IMR-90 (cell line): ENCODE measurements around the gene CASK.

Experiments
- CEBPB ChIP-seq: IDR thresholded peaks from 2 replicates; pipeline ENCODE4 v1.6.1; 2012; ENCODE audit warnings: low read depth, low read length, improper control_type of control experiment
- CTCF ChIP-seq: conservative IDR thresholded peaks from 2 replicates; pipeline ENCODE4 v1.5.1; 2012; ENCODE audit warnings: mild to moderate bottlenecking, low read depth, low read length, improper control_type of control experiment
- MAZ ChIP-seq: IDR thresholded peaks from 2 replicates; pipeline ENCODE4 v1.6.1; 2012; ENCODE audit warnings: low read depth, mild to moderate bottlenecking, low read length, improper control_type of control experiment, moderate library complexity, borderline replicate concordance
- MXI1 ChIP-seq: IDR thresholded peaks from 2 replicates; pipeline ENCODE4 v1.6.1; 2012; ENCODE audit warnings: low read depth, mild to moderate bottlenecking, low read length, moderate library complexity, borderline replicate concordance
- POLR2A ChIP-seq: IDR thresholded peaks from 2 replicates; pipeline ENCODE4 v1.6.1; 2012; ENCODE audit warnings: mild to moderate bottlenecking, low read depth, low read length
- RAD21 ChIP-seq: IDR thresholded peaks from 2 replicates; pipeline ENCODE4 v1.6.1; 2012; ENCODE audit warnings: low read length, improper control_type of control experiment
- RCOR1 ChIP-seq: IDR thresholded peaks from 2 replicates; pipeline ENCODE4 v1.6.1; 2012; ENCODE audit warnings: mild to moderate bottlenecking, low read length, improper control_type of control experiment; ENCODE audit not compliant: insufficient replicate concordance
- SMC3 ChIP-seq: fragments of 150-350 bp; IDR thresholded peaks from 2 replicates; pipeline ENCODE4 v1.6.1; 2016; ENCODE audit warnings: low read depth, mild to moderate bottlenecking, antibody characterized with exemption, low read length, moderate library complexity

GRCh38 chrX:41667631-41668030 is 255.7 kb downstream of the CASK start:
- no peak for TF ChIP-seq CTCF
- TF ChIP-seq POLR2A = no peak
- no peak for TF ChIP-seq MAZ
- no peak for TF ChIP-seq MXI1
- TF ChIP-seq RCOR1 = no peak
- no peak for TF ChIP-seq SMC3
- TF ChIP-seq CEBPB = no peak
- TF ChIP-seq RAD21 = no peak
